Activated CD4-positive, alpha-beta T cell treated with anti-CD3 and anti-CD28 coated beads, Interleukin-2, amount 50 U/mL, for 16 hours (primary cell): ENCODE results near the gene TMEM72.
"Not testable (repeated sequence)": the region's sequence is repeated elsewhere in the genome, so short reads cannot be mapped to it uniquely, and the experiment has no call there.

Source experiments
- DNase-seq: peaks from one replicate; pipeline ENCODE4 v3.0.0-alpha.2; 2020

TMEM72 gene

DNA sequence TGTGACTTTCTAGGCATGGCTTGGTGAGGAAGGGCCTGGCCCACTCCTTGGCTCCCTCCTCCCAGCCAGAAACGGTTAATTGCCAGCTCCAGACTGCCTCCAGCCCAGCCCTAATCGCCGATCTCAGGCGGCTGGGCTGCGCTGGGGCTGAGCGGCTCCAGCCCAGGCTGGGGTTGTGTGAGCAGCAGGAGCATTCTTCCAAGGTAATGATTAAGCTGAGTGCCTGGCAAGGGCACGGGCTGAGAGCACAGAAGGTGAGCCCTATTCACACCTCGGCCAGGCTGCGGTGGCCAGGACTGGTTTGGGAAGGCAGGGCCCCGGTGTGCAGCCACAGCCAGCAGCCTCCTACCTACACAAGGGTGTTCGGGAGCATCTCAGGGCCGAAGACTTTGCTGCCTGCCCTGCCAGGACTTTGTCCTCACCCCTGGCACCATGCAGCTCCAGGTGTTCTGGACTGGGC, at the start of gene TMEM72:
Gene TMEM72, plus strand, starts transcription at position 257 of the 460 bp plus-strand sequence. Its CDS starts 176 bp downstream, at position 433.
- DNase-seq, result no peak

DNA sequence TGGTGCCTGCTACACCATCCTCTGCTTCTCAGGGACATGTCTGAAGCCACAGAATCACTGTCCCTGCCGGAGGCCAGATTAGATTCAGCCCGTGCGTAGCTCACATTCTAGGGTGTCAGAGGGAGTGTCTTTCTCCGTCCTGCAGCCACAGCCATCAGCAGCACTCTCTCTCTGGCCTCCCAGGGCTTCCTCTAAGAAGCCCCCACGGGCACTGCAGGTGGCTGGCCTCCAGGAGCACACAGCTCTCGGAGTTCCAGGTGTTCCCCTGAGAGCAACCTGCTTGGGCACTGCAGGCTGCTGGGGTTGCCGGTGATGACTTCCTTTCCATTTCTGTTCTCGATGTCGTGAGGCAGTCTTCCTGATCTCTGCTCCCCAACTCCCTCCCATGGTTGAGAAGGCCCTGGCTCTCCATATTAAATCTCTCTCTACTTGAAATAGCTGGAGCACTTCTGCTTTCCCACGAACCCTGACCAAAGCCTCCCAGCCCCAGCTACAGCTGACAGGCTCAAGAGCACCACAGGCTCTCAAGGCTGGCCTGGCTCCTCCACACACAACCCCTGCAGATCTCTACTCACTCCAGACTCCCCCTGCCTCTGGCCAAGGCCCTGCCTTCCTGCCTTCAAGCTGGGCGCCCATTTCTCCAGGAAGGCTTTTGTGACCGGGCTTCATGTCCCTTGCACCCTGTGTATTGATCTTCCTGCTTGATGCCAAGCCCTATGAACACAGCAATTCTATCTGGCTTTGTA, 49.0 kb upstream of the TMEM72 start:
- DNase-seq, result no peak

GRCh38 chr10:44862924-44863323, 48.2 kb upstream of the TMEM72 start:
- DNase-seq, result no peak

- DNase-seq, result no peak
These were observed 47.6 kb upstream of the TMEM72 start for GRCh38 chr10:44863344-44864047.

GRCh38 chr10:44864051-44864450, 47.1 kb upstream of the TMEM72 start:
- DNase-seq, result no peak

DNA sequence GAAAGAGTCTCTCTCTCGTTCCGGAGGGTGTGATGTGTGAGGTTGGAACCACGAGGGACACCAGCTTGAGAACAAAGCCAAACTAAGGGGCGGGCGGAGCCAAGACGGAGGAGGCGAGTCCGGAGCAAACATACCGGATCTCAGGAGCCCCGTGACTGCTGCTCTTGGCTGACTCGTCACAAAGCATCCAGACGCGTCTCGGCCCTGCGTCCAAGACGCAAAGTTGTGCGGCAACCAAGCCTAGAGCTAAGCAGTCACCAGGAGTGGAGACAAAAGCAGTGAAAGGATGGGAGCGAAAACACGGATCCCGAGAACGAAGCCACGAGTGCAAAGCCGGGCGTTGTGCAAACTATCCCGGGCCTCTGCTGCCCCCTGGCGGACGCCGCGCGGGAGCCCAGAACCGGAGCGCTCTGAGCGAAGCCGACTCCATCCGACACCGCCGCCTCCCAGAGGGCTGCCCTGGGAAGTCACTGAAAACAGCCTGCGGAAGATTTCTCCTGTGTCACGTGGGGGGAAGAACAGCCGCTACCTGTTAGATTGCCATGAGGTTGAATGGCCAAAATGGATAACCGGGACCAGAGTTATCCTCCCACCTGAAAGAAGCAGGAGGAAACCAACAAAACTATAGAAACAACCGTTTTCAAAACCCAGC, 46.4 kb upstream of the TMEM72 start:
- DNase-seq, result peak; percentile 80

DNA sequence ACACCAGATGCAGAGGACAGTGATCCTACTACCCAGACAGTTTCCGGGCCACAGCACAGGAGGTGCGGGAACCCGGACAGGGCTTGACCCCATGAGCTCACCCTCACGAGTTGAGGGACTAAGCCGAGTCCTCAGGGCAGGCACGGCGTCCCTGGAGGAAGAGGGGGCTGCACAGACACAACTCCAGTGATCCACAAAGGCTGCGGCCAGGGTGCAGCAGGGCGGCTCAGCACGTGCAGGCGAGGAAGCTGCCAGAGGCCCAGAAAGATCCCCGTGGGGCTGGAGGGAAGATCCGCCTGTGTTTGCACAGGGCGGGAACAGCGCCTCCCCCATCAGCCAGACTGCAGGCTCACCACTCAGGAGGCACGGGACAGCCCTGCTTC, 45.9 kb upstream of the TMEM72 start:
- DNase-seq, result no peak

DNA sequence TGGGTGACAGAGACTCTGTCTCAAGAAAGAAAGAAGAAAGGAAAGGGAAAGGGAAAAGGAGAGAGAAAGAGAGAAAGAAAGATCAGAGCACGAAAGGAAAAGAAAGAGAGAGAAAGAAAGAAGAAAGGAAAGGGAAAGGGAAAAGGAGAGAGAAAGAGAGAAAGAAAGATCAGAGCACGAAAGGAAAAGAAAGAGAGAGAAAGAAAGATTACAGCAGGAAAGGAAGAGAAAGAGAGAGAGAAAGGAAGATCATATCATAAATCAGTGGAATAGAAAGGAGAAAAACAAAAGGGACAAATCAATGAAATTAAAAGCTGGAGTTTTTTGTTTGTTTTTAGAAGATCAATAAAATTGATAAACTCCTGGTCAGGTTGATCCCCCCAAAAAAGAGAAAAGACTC, 44.8 kb upstream of the TMEM72 start:
- not testable (repeated sequence) for DNase-seq

DNA sequence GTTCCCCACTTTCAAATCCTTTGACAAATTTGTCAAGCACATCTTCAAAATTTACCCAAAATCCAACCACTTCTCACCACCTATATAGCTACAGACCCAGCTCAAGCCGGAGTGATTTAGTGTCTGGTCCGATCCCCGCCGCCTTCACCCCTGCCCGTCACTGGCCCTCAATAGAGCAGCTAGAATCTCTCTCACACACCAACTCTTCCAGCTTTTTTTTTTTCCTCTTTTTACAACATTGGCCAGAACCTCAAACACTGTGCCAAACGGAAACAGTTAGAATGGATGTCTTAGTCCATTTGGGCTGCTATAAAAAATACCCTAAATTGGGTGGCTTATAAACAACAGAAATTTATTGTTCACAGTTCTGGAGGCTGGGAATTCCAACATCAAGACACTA, 41.1 kb upstream of the TMEM72 start:
- no peak for DNase-seq

DNA sequence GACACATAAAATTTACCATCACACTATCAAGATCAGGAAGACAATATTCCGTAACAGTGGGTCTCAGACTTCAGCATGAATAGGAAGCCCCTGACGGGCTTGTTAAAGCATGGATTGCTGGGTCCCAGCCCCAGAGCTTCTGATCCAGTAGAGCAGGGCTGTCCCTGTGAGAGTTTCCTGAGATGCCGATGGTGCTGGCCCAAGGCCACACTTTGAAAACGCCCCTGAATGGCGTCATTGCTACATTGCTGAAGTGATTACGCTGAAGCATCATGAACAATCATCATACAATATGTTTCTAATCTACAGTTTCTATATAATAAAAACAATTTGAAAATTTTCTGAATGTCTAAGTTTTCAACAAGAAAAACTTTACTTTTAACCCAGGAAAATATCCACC, 38.0 kb upstream of the TMEM72 start:
- no peak for DNase-seq

GRCh38 chr10:44874166-44874565, 37.0 kb upstream of the TMEM72 start:
- no peak for DNase-seq

DNA sequence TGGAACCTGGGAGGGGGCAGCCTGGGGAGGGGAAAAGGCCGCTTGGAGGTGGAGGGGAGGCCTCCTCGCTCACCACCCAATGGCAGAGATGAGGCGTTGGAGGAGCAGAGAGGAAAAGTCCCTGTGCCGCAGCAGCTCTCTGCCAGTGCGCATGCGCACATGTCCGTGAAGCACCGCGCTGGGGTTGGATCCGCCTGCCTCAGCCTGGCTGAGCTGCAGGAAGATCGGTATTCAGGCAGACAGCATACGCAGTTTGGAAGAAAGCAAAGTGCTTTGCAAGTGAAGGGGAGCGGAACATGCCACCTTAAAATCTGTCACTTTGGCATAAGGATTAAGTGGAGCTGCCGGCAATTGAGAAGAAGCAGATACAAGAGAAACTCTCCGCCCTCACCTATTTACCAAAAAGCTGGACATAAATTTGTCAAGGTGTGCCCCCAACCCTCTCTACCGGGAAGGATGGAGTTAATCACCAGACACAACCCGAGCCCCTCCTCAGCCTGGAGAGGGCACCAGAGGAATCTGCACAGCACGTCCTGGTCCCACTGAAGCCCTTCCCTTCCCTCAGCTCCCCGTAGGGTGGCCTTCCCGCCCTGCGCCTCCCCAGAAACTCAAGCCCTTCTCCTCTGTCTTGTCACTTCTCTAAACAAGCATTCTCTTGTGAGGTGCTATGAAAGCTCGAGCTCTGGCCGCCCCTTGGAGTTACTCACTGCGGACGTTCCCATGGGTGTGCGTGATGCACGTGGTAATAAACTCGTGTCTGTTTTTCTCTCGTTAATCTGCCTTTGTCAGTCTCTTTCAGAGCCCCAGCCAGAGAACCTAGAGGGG, 32.2 kb upstream of the TMEM72 start:
- DNase-seq, result peak; percentile 77

- DNase-seq, result no peak
These were observed 31.6 kb upstream of the TMEM72 start for GRCh38 chr10:44879531-44879899.

DNA sequence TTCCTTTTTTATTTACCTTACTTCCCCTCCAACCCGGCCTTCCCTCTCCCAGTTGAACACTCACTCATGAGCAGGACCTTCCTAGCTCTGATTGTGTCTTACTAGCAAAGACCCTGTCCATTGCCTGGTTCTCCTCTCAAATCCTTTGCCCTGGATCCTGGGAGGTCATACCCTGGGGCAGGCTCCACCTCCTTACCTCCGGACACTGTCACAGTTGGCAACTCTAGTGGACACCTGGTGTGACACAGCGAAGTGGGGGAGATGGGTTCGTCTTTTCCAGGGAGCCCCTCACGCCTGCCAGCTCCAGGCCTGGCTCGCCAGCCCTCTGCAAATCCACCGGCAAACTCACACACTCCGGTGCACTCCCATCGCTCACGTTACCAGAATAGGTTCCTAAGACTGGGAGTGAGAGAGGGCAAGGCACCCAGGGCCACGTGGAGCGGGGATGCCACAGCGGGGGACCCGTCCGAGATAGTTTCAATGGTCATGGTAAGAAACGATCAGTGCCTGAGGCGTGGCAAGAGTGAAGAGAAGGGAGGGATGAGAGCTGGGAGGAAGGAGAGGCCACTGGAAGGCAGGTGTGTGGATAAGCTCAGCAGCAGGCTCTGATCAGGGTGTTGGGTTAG, 30.9 kb upstream of the TMEM72 start:
- DNase-seq, result no peak

- no peak for DNase-seq
These were observed 29.5 kb upstream of the TMEM72 start for GRCh38 chr10:44881649-44882048.

GRCh38 chr10:44882166-44882720, 28.9 kb upstream of the TMEM72 start:
- no peak for DNase-seq

DNA sequence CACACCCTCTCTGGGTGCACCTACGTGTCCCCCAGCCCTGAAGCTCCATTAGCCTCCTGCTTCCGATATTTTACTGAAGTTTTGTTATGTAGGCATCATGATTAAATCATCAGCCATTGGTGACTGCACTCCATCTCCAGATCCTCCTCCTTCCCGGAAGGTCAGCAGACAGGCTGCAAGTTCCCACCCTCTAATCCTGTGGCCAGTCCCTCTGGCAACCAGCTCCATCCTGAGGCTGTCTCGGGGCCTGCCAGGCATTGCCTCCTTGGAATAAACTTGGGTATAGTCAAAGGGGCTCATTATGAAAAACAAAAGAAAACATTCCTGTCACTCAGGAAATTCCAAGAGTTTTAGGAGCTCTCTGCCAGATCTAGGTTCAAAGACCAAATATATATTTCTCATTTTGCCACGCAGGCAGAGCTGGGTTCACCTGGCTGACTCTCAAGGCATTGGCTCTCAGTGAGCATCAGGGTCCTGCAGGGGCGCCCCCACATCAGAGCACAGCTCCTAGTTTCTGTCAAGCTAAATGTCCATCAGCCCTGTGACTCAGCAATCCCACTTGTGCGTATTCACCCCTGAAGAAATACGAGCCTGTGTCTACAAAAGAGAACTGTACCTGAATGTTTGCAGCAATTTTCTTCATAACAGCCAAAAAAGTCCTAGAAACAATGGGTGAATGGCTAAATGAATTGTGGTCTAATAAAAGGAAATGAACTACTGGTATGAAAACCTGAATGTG, 27.4 kb upstream of the TMEM72 start:
- DNase-seq, result no peak

- no peak for DNase-seq
These were observed 25.4 kb upstream of the TMEM72 start for GRCh38 chr10:44885710-44886109.

- DNase-seq, result no peak
These were observed 24.2 kb upstream of the TMEM72 start for GRCh38 chr10:44886966-44887365.

DNA sequence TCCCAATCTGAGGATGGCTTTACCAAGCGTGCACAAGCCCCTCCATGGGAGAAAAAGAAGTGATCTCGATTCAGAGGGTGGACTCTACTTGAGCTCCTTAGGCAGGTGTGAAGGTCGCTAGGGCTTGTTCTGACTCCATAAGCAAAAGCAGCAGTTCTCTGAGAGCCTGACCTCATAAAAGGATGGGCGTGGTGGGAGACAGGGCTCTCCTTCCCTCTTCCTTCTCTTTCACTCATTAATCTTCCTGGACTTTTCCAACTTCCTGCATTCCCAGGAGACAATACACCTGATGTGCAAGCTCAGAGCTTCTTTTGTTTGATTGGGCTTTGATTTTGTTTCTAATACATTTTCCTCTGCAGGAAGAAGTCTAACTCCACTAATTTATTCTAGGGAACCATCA, 22.3 kb upstream of the TMEM72 start:
- no peak for DNase-seq

DNA sequence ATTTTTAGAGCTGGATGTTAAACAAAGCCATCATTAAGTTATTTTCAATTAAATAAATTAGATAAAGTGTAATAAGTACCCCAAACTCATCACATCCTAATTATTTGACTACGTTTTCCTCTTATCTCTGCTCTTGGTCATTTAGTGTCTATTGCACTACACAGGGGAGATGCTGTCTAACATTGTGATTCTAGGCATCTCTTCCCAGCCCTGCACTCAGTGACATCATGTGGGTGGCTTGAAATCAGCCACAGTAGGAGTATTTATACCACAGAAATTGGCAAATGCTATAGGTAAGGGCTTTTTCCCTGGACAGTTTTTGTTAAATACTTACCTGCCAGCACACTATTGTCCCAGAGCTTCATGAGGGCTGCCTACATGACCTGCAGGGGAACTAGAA, 21.3 kb upstream of the TMEM72 start:
- DNase-seq, result no peak
